Nephron (organoid): ENCODE data around the gene SAMD8.
"Not testable (repeated sequence)": the region's sequence is repeated elsewhere in the genome, so short reads cannot be mapped to it uniquely, and the experiment has no call there.

Experiments used
- H3K27ac Mint-ChIP-seq, 3 experiments: 2 replicates each; pipeline ENCODE4 v1.8.0; 2020; ENCODE audit warnings: mixed read lengths in 3 of 3, mild to moderate bottlenecking in 2 of 3, moderate library complexity in 1 of 3
- H3K27me3 Mint-ChIP-seq: 2 replicates; pipeline ENCODE4 v1.8.0; 2021; ENCODE audit warnings: low read depth, mild to moderate bottlenecking, moderate library complexity, mixed read lengths
- H3K36me3 Mint-ChIP-seq: 2 replicates; pipeline ENCODE4 v1.8.0; 2020; ENCODE audit warnings: low read depth, mixed read lengths
- H3K4me1 Mint-ChIP-seq: 2 replicates; pipeline ENCODE4 v1.8.0; 2020; ENCODE audit warnings: mixed read lengths
- H3K4me3 Mint-ChIP-seq, 3 experiments: 2 replicates each; pipeline ENCODE4 v1.8.0; 2020; ENCODE audit warnings: mild to moderate bottlenecking in 3 of 3, mixed read lengths in 3 of 3, moderate library complexity in 2 of 3
- H3K9me3 Mint-ChIP-seq: 2 replicates; pipeline ENCODE4 v1.8.0; 2020; ENCODE audit warnings: mixed read lengths
- CTCF ChIP-seq, 3 experiments: fragments of 200-600 bp; sonication (generic); IDR thresholded peaks; one replicate each; pipeline ENCODE4 v1.5.0; 2021; ENCODE audit warnings: antibody characterized with exemption in 3 of 3; ENCODE audit not compliant: unreplicated experiment in 3 of 3

SAMD8 gene

GRCh38 chr10:75127471-75127870 is 16.0 kb downstream of the SAMD8 start:
- no peaks in the 10 kb centered on the region for H3K27me3 Mint-ChIP-seq
- H3K4me1 Mint-ChIP-seq: no peaks in the 10 kb centered on the region
- H3K27ac Mint-ChIP-seq: peak overlapping the region in 1 of 3 experiments; percentile 66
- H3K36me3 Mint-ChIP-seq: peaks cover 13% of the 10 kb centered on the region
- TF ChIP-seq CTCF (IDR thresholded peaks at IDR 0.05; ENCODE audit: unreplicated experiment in 3 of 3): no peak
- no peaks in the 10 kb centered on the region for H3K9me3 Mint-ChIP-seq
- H3K4me3 Mint-ChIP-seq: no peak overlapping the region

- H3K4me3 Mint-ChIP-seq, H3K4me1 Mint-ChIP-seq, H3K27ac Mint-ChIP-seq, H3K27me3 Mint-ChIP-seq, H3K9me3 Mint-ChIP-seq: not testable (repeated sequence)
- H3K36me3 Mint-ChIP-seq: peaks cover 17% of the 10 kb centered on the region
These were observed 17.5 kb downstream of the SAMD8 start for GRCh38 chr10:75128985-75129384.

GRCh38 chr10:75129537-75129936 is 18.1 kb downstream of the SAMD8 start:
- peaks cover 14% of the 10 kb centered on the region for H3K36me3 Mint-ChIP-seq
- no peaks in the 10 kb centered on the region for H3K9me3 Mint-ChIP-seq
- no peak overlapping the region for H3K27ac Mint-ChIP-seq
- H3K4me3 Mint-ChIP-seq: no peak overlapping the region
- TF ChIP-seq CTCF (IDR thresholded peaks at IDR 0.05; ENCODE audit: unreplicated experiment in 3 of 3): no peak
- H3K27me3 Mint-ChIP-seq: no peaks in the 10 kb centered on the region
- H3K4me1 Mint-ChIP-seq: no peaks in the 10 kb centered on the region

- not testable (repeated sequence) for H3K27me3 Mint-ChIP-seq, H3K4me3 Mint-ChIP-seq
- peaks cover 15% of the 10 kb centered on the region for H3K4me1 Mint-ChIP-seq
These were observed 22.2 kb downstream of the SAMD8 start for GRCh38 chr10:75133701-75134100.

GRCh38 chr10:75136346-75136745 is 24.9 kb downstream of the SAMD8 start:
- peak overlapping the region; percentile 0 to 38 (median 8) for H3K27ac Mint-ChIP-seq

More at GRCh38 chr10:75133701-75134100, 22.2 kb downstream of the SAMD8 start:
- not testable (repeated sequence) for H3K9me3 Mint-ChIP-seq, H3K36me3 Mint-ChIP-seq, H3K27ac Mint-ChIP-seq

GRCh38 chr10:75137533-75138438 is 26.3 kb downstream of the SAMD8 start:
- peak overlapping the region in 2 of 3 experiments; percentile 11 to 51 for H3K27ac Mint-ChIP-seq
- H3K9me3 Mint-ChIP-seq: no peaks in the 10 kb centered on the region
- no peak for TF ChIP-seq CTCF (IDR thresholded peaks at IDR 0.05; ENCODE audit: unreplicated experiment in 3 of 3)
- peaks cover 15% of the 10 kb centered on the region for H3K4me1 Mint-ChIP-seq
- H3K27me3 Mint-ChIP-seq: no peaks in the 10 kb centered on the region
- no peak overlapping the region for H3K4me3 Mint-ChIP-seq
- H3K36me3 Mint-ChIP-seq: peaks cover 7% of the 10 kb centered on the region

More at GRCh38 chr10:75136346-75136745, 24.9 kb downstream of the SAMD8 start:
- TF ChIP-seq CTCF (IDR thresholded peaks at IDR 0.05; ENCODE audit: unreplicated experiment in 3 of 3): no peak
- Mint-ChIP-seq H3K4me3 (no peak overlapping the region), H3K36me3 (peaks cover 7% of the 10 kb centered on the region), H3K9me3 (no peaks in the 10 kb centered on the region), H3K27me3 (no peaks in the 10 kb centered on the region), H3K4me1 (peaks cover 15% of the 10 kb centered on the region)

- no peaks in the 10 kb centered on the region for H3K9me3 Mint-ChIP-seq
- no peak overlapping the region for H3K4me3 Mint-ChIP-seq
- peaks cover 19% of the 10 kb centered on the region for H3K4me1 Mint-ChIP-seq
- no peak overlapping the region for H3K27ac Mint-ChIP-seq
- H3K27me3 Mint-ChIP-seq: no peaks in the 10 kb centered on the region
- no peak for TF ChIP-seq CTCF (IDR thresholded peaks at IDR 0.05; ENCODE audit: unreplicated experiment in 3 of 3)
- no peaks in the 10 kb centered on the region for H3K36me3 Mint-ChIP-seq
These were observed 28.8 kb downstream of the SAMD8 start for GRCh38 chr10:75140246-75140645.
